IPS-18c (cell line): ENCODE results near the gene PUS3.
A peak's percentile ranks its signal among the peaks of the same experiment; 100 is the strongest.

ENCODE experiments used
- H3K4me3 ChIP-seq: 2 replicates; pipeline ENCODE4 v1.7.0; 2013; ENCODE audit warnings: low read depth, mild to moderate bottlenecking, low read length, moderate library complexity; ENCODE audit not compliant: insufficient read depth
- H3K9me3 ChIP-seq: one replicate; pipeline ENCODE4 v1.6.1; 2013; ENCODE audit warnings: mild to moderate bottlenecking, low read length, moderate library complexity; ENCODE audit not compliant: control insufficient read depth, insufficient read depth

The PUS3 gene, protein sequence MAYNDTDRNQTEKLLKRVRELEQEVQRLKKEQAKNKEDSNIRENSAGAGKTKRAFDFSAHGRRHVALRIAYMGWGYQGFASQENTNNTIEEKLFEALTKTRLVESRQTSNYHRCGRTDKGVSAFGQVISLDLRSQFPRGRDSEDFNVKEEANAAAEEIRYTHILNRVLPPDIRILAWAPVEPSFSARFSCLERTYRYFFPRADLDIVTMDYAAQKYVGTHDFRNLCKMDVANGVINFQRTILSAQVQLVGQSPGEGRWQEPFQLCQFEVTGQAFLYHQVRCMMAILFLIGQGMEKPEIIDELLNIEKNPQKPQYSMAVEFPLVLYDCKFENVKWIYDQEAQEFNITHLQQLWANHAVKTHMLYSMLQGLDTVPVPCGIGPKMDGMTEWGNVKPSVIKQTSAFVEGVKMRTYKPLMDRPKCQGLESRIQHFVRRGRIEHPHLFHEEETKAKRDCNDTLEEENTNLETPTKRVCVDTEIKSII

DNA sequence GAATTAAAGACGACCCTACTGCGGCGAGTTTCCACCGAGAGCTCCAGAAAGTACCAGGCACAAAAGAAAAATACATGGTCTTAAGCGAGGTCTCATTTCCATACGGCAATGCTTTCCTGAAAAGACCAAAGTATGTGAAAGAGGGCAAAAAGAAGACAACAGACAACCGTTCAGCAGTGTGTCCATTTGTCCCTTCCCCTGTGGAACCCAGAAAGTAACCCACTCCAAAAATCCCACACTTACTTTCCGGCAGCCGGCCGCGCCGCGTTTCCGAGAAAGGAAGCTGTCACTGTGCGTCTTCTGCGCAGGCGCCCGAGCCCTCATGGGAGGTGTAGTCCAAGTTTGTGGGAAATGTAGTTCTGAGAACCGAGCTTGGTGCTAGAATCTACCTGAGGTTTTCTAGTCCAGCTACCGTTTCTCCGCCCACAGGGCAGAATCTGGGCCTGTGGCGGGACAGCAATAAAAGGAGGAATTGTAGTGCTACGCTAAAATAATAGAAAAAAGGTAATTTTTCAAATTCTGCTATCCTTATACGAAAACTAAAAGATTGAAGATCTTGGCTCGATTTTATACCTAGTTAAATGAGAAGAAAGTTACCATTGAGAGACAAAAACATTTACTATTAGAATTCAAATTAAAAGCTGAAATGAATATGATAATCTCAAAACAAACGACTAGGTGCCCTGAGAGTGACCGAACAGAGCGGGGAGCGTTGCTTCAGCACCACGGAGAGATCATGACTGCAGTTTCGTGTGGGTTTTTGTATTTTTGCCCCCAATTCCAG lies at the start of gene PUS3:
PUS3 (minus strand) TSS at position 280 of the 784 bp plus-strand sequence. CDS start 6,922 bp downstream, outside the sequence.
- peak within 1 kb of the TSS; percentile 71 for H3K4me3 ChIP-seq
- no peaks in the 10 kb centered on the region for H3K9me3 ChIP-seq

DNA sequence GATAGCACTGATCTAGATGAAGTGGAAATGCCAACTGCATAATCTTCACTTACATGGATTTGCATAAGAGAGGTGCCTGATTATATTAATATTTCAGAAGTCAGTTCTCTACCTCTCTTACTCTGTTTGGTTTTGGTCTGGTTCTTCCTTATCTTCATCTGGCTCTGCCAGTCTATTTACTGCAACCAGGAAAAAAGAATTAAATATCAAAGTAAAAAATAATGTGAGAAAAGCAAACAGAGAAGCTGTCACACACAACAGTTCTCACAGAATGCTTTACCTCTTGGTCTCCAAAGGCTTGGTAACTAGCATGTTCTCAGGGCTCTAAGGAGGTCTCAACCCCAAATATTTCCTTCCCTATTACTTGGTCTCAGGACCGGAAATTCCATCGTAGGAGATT lies 49.6 kb upstream of the PUS3 start:
- Histone ChIP-seq H3K9me3 (peaks cover 2% of the 10 kb centered on the region), H3K4me3 (no peak overlapping the region)

- Histone ChIP-seq H3K9me3 (peaks cover 2% of the 10 kb centered on the region), H3K4me3 (no peak overlapping the region)
Observed at GRCh38 chr11:125951731-125952130, 48.7 kb upstream of the PUS3 start.

- H3K9me3 ChIP-seq, result peaks cover 2% of the 10 kb centered on the region
- H3K4me3 ChIP-seq, result no peak overlapping the region
Observed at GRCh38 chr11:125950696-125951651, 48.0 kb upstream of the PUS3 start.

- Histone ChIP-seq H3K4me3 (no peak overlapping the region), H3K9me3 (peaks cover 4% of the 10 kb centered on the region)
Observed at GRCh38 chr11:125950178-125950490, 47.1 kb upstream of the PUS3 start.

- H3K9me3 ChIP-seq, result peaks cover 4% of the 10 kb centered on the region
- H3K4me3 ChIP-seq, result no peak overlapping the region; the same call in 1 of the 2 replicates
Observed at GRCh38 chr11:125949271-125950177, 46.5 kb upstream of the PUS3 start.

DNA sequence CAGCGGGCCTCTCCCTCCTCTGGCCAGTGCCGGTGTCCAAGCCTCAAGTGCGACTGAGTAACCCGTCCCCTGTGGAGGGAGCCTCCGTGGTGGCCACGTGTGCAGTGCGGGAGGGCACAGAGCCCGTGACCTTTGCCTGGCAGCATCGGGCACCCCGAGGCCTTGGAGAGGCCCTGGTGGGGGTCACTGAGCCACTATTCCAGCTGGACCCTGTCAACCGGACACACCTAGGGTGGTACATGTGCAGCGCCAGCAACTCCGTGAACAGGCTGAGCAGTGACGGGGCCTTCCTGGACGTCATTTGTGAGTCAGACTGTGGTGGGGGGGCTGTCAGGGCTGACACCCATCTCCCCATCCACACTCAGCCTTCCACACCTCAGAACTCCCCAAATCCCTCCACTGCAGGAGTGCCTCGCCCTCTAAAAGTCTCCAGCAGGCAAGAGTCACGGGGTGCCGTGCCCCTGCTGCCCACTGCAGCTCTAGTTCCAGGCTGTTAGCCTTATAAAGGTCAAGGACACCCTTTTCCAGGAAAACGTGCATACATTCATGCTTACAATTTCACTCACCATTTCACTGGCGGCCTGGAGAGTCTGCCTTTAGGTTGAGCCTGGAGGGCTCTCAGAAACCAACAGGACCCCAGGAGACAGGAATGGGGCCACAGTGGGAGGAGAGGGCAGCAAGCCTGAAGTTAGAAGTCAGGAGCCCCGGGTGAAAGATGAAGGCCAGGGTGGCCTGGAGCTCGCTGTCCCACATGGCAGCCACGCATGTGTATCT lies 45.5 kb upstream of the PUS3 start:
- Histone ChIP-seq H3K9me3 (peaks cover 2% of the 10 kb centered on the region), H3K4me3 (no peak overlapping the region)

DNA sequence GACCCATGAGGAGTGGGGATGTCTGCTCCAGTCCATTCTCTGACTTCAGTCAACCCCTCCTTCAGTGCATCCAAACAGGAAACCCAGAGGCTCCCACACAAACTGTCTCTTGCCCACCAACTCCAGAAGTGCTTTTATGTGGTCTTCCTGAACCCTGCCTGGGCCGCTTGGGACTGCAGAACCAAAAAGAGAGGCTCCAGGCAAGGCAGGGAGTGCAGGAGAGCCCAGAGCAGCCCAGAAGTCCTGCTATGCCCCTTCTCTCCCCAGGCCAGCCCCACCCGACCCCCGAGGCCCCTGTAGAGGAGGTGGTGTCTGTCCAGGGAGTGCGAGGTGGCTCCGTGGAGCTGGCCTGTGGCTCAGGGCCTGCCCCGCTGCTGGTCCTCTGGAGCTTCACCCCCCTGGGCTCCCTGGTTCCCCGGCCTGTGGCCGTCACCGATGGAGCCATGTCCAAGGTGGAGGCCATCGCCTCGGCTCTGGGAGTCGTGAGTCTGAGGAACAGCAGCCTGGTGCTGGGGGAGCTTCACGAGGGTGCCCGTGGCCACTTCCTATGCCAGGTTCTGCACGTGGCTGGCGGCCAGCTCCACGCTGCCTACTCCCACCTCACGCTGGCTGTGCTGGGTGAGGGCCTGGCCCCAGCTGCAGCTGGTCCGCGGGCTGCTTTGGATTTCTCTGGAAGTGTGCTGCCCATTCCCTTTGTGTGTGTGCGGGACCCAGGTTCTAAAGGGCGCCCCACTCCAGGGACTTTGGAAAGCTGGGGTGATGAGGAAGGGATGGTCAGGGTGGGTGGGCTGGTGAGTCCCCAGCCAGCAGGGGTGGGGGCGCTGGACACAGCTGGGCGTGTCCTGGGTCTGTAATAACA lies 44.6 kb upstream of the PUS3 start:
- no peak overlapping the region for H3K4me3 ChIP-seq
- H3K9me3 ChIP-seq, result peaks cover 2% of the 10 kb centered on the region

DNA sequence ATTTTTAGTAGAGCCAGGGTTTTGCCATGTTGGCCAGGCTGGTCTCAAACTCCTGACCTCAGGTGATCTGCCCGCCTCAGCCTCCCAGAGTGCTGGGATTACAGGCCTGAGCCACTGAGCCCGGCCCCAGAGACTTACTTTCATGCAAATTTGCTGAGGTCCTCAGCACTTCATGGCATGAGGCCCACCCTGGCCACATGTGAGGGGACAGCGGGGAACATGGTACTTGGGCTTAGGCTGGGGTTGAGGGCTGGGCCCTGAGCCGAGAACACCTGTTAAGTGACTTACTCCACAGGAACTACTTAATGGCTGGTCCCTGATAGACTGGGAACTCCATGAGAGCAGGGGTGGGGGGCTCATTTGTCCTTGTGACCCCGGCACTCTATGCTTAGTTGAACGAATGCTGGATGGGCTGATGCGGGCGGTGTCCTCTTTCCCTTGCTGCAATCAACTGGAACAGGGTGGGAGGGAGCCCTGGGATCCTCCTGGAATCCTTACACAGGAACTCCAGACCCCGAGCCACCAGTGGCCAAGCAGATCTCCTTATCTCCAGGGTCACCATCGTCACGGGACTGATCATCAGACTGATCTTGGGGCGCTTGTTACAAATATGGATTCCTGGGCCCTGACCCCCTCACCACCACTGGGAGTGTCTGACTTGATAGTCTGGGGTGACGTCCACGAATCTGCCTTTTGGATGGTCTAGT lies 43.9 kb upstream of the PUS3 start:
- no peak overlapping the region for H3K4me3 ChIP-seq

DNA sequence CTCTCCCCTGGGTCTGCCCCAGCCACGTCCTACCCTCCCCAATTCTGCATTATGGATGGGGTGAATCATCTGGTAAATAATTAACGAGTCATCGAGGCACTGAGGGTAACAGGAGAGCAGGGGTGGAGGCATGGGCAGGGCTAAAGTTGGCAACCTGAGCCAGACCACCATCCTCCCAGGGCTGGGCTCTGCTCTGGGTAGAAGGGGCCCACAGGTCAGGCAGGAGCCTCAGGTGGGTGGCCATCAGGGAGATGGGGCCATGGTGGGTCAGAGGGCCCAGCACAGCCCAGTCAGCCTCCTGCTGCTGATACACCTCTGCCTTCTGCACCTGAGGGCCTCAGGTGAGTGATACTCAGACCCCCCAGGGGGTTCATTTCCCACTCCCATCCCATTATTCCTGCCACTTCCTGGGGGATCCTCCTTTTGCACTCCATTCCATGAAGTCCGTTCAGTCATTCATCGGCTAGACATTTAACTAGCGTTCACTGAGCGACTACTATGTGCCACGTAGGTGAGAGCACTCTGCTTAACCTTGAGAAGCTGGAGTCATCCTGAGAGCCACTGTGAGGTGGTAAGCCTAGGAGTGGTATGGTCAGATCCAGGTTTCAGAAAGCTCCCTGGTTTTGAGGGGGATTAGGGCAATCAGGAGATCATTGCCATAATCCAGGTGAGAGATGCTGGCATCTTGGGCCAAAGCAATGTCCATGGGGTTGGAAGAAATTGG lies 43.0 kb upstream of the PUS3 start, which contains the start of gene VSIG10L2:
VSIG10L2 (plus strand) TSS at position 248 of the 724 bp plus-strand sequence; CDS start at position 260, 12 bp downstream.
- H3K4me3 ChIP-seq, result no peak within 1 kb of the TSS
- H3K9me3 ChIP-seq, result peaks cover 2% of the 10 kb centered on the region

More for the DNA sequence above, 43.9 kb upstream of the PUS3 start:
- H3K9me3 ChIP-seq, result peaks cover 2% of the 10 kb centered on the region

- H3K4me3 ChIP-seq, result no peak overlapping the region
Observed at GRCh38 chr11:125945011-125945796, 42.2 kb upstream of the PUS3 start.

DNA sequence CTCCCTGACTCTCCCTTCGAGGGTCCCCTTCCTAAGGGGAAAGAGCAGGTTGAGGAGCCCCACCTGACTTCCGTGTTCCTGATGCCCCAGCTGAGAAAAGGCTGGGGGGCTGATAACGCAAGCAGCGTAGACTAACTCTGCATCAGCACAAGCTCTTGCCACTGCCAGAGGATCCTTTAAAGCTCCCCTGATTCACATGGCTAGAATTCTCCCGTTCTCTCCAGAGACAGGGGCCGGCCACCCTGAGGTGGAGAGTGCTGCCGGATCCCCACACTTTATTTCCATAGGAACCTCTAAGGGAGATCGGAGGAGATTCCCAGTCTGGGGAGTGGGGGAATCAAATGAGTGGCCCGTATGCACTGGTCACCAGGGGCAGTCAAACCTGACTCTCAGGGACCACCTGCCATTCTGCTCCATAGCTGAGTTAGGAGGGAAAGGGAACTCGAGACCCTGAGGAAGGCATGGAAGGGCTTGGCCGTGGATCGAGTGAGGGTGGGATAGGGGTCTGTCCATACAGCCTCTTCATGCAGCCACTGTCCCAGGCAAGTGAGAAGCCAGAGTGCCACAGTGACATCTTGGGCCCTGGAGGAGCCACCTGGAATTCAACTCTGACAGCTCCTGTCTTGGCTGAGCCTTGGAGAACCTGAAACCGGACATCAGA lies 41.5 kb upstream of the PUS3 start:
- Histone ChIP-seq H3K9me3 (peaks cover 2% of the 10 kb centered on the region), H3K4me3 (no peak overlapping the region)

More at GRCh38 chr11:125945011-125945796, 42.2 kb upstream of the PUS3 start:
- peaks cover 2% of the 10 kb centered on the region for H3K9me3 ChIP-seq
